ENCODE results near the gene PDE6A.

The PDE6A gene

DNA sequence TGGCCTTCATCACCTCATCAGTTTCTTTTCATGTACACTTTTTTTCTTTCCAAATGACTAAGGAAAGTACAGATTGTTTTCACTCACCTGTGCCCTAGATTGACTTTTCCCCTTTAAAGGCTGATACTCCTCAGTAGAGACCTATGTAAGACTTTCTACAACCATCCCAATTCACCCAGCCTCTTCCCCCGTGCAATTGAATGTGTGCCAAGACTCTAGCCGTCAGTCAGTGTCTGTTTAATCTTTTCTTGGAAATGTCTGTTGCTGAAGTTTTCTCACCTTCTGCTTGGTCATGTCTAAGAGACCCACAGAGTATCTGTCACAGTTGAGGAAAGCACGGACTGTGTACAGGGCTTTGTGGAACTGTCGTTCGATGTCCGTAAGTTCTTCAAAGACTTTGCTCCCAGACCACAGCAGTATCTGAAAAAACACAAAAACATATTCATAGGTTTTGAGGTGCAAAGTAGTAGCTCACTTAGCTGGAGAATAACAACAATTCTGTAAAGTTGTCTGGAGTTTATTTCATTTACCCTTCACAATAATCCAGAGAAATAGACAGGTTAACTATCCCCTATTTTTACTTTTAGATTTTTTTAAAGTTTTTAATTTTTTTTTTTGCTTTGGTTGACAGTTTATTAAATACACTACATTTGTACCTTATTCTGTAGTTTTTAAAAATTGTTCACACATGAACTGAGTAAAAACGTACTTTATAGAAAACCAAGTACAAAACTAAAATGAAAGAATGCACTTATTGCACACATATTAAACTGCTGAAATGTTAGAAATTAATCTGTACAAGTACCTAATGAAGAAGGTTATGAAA, 13.6 kb downstream of the PDE6A start:
- H3F3A ChIP-seq (ENCODE audit: low read depth), result no peaks in the 10 kb centered on the region
- TF ChIP-seq CTCF (conservative IDR thresholded peaks at IDR 0.05; ENCODE audit: low read length) (no peak), EZH2phosphoT487 (IDR thresholded peaks at IDR 0.05; ENCODE audit: borderline replicate concordance) (no peak)
- no peaks in the 10 kb centered on the region for H3K4me1 ChIP-seq (ENCODE audit: insufficient read depth, low read length, poor library complexity, severe bottlenecking)
- no peaks in the 10 kb centered on the region for H3K36me3 ChIP-seq (ENCODE audit: insufficient read depth, low read length)
- H3K9ac ChIP-seq (ENCODE audit: low read depth, low read length, poor library complexity, severe bottlenecking), result no peak overlapping the region
- H3K4me3 ChIP-seq (ENCODE audit: low read length, poor library complexity, severe bottlenecking), result no peak overlapping the region
- no peak overlapping the region for H3K4me2 ChIP-seq (ENCODE audit: low read depth, low read length, poor library complexity, severe bottlenecking)
- H2AFZ ChIP-seq (ENCODE audit: low read length), result no peak overlapping the region
- H4K20me1 ChIP-seq (ENCODE audit: insufficient read depth, low read length, poor library complexity, severe bottlenecking), result no peaks in the 10 kb centered on the region
- H3K9me2 ChIP-seq (replicated peaks; ENCODE audit: low read depth, low read length), result no peaks in the 10 kb centered on the region
- no peaks in the 10 kb centered on the region for H3K9me3 ChIP-seq (ENCODE audit: insufficient read depth, low read depth, low read length)
- no peaks in the 10 kb centered on the region for H3K27me3 ChIP-seq (ENCODE audit: insufficient read depth, low read length, poor library complexity, severe bottlenecking)
- no peaks in the 10 kb centered on the region for H3K79me2 ChIP-seq (ENCODE audit: insufficient read depth, low read length)

DNA sequence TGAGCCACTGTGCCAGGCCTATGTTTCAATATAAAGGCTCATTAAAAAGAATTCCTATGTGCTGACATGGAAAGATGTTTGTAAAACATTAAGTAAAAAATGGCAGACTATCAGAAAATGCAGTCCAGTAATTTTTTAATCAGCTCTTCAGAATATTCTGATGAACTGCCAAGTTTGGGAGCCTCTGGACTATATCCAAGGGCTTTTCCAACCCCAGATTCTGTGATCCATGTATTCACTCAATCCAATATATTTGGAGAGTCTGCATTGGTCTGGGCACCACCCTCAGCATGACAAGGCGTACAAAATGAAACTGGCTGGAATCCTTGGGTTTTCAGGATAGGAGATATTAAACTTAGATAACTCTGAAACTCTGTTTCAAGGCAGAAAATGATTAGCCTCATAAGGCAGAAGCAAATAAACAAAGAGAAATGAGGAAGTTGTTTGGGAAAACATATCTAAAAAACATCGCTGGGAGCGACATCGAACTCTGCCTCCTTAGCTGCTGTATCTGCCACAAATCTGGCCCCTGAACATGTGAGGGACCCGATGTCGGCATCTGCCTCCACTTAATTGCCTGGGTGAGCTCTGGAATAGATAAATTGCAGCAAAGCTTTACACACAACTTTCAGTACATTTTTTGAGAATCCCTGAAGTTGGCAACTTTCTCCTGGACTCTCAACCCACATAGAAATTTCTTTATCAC, 14.4 kb downstream of the PDE6A start:
- H3K4me1 ChIP-seq (ENCODE audit: insufficient read depth, low read length, poor library complexity, severe bottlenecking), result no peaks in the 10 kb centered on the region
- H3K79me2 ChIP-seq (ENCODE audit: insufficient read depth, low read length), result no peaks in the 10 kb centered on the region
- H3K4me2 ChIP-seq (ENCODE audit: low read depth, low read length, poor library complexity, severe bottlenecking), result no peak overlapping the region
- H3K4me3 ChIP-seq (ENCODE audit: low read length, poor library complexity, severe bottlenecking), result no peak overlapping the region
- no peak overlapping the region for H3K9ac ChIP-seq (ENCODE audit: low read depth, low read length, poor library complexity, severe bottlenecking)
- no peaks in the 10 kb centered on the region for H3K9me3 ChIP-seq (ENCODE audit: insufficient read depth, low read depth, low read length)
- TF ChIP-seq EZH2phosphoT487 (IDR thresholded peaks at IDR 0.05; ENCODE audit: borderline replicate concordance) (no peak), CTCF (conservative IDR thresholded peaks at IDR 0.05; ENCODE audit: low read length) (no peak)
- H3K27me3 ChIP-seq (ENCODE audit: insufficient read depth, low read length, poor library complexity, severe bottlenecking), result no peaks in the 10 kb centered on the region
- H4K20me1 ChIP-seq (ENCODE audit: insufficient read depth, low read length, poor library complexity, severe bottlenecking), result no peaks in the 10 kb centered on the region
- no peaks in the 10 kb centered on the region for H3F3A ChIP-seq (ENCODE audit: low read depth)
- no peak overlapping the region for H2AFZ ChIP-seq (ENCODE audit: low read length)
- no peaks in the 10 kb centered on the region for H3K9me2 ChIP-seq (replicated peaks; ENCODE audit: low read depth, low read length)
- H3K36me3 ChIP-seq (ENCODE audit: insufficient read depth, low read length), result no peaks in the 10 kb centered on the region

- H3K4me3 ChIP-seq (ENCODE audit: low read length, poor library complexity, severe bottlenecking), result no peak overlapping the region
- H2AFZ ChIP-seq (ENCODE audit: low read length), result no peak overlapping the region
- H3F3A ChIP-seq (ENCODE audit: low read depth), result no peaks in the 10 kb centered on the region
- no peaks in the 10 kb centered on the region for H3K9me2 ChIP-seq (replicated peaks; ENCODE audit: low read depth, low read length)
- H3K27me3 ChIP-seq (ENCODE audit: insufficient read depth, low read length, poor library complexity, severe bottlenecking), result no peaks in the 10 kb centered on the region
- no peak for TF ChIP-seq EZH2phosphoT487 (IDR thresholded peaks at IDR 0.05; ENCODE audit: borderline replicate concordance)
- no peak for TF ChIP-seq CTCF (conservative IDR thresholded peaks at IDR 0.05; ENCODE audit: low read length)
- no peaks in the 10 kb centered on the region for H3K79me2 ChIP-seq (ENCODE audit: insufficient read depth, low read length)
- no peaks in the 10 kb centered on the region for H3K4me1 ChIP-seq (ENCODE audit: insufficient read depth, low read length, poor library complexity, severe bottlenecking)
- no peaks in the 10 kb centered on the region for H3K36me3 ChIP-seq (ENCODE audit: insufficient read depth, low read length)
- H3K4me2 ChIP-seq (ENCODE audit: low read depth, low read length, poor library complexity, severe bottlenecking), result no peak overlapping the region
- H4K20me1 ChIP-seq (ENCODE audit: insufficient read depth, low read length, poor library complexity, severe bottlenecking), result no peaks in the 10 kb centered on the region
- H3K9me3 ChIP-seq (ENCODE audit: insufficient read depth, low read depth, low read length), result no peaks in the 10 kb centered on the region
- H3K9ac ChIP-seq (ENCODE audit: low read depth, low read length, poor library complexity, severe bottlenecking), result no peak overlapping the region
Observed at GRCh38 chr5:149924486-149924885, 20.1 kb downstream of the PDE6A start.

Measured in Loucy (cell line).